ENCODE data around the gene TMIGD2. TPM values are rescaled to one million over a fixed set of nuclear protein-coding genes. Genes with fewer than 3 reads are reported as not detected.

The TMIGD2 gene
- total and polyA plus RNA-seq, 2 of the 4 experiments (the other 2 are of a cell fraction): not detected

DNA sequence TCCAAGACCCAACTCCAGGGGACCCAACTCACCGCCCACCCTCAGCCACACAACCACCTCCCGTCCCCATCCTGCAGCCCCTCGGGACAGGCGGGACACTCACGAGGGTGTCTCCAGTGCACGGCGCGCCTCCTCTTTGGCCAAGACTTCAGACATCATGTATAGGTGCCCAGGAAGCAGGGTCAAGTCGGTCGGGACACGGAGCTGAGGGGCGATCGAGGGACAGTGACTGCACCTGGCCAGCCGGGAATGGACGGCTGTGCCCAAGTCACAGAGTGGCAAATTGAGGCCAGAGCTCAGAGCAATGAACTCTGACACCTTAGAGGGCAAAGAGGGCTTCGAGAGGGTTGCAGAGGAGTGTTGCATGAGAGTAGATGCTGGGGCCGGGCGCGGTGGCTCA lies 27.7 kb upstream of the TMIGD2 start:
- H2BK5ac ChIP-seq (ENCODE audit: low read depth, low read length, poor library complexity, severe bottlenecking): no peak overlapping the region
- no peak overlapping the region for H3K14ac ChIP-seq (replicated peaks; ENCODE audit: low read depth, low read length)
- no peak overlapping the region for H3K18ac ChIP-seq (ENCODE audit: low read depth, low read length)
- intact Hi-C loops (cut with micrococcal nuclease) (no loop called here), dilution Hi-C loops (cut with HindIII; ENCODE audit: low sequenced_read_pairs, unreplicated experiment) (no loop called here), in situ Hi-C loops (cut with MboI; ENCODE audit: low sequenced_read_pairs) (no loop called here)
- H3K36me3 ChIP-seq (ENCODE audit: control insufficient read depth, insufficient read depth, low read length): no peaks in the 10 kb centered on the region
- H3K4ac ChIP-seq (ENCODE audit: low read depth, low read length): no peak overlapping the region
- no peaks in the 10 kb centered on the region for H3K79me1 ChIP-seq (ENCODE audit: low read depth in 1 of 2, low read length in 2 of 2)
- H2AFZ ChIP-seq (replicated peaks; ENCODE audit: low read length, poor library complexity): no peak overlapping the region
- H3K4me2 ChIP-seq (ENCODE audit: low read depth, low read length): no peak overlapping the region
- BruUV-seq (replicated peaks): no TSS peak
- no peaks in the 10 kb centered on the region for H4K20me1 ChIP-seq (ENCODE audit: insufficient read depth, low read length)
- H3K9me3 ChIP-seq (ENCODE audit: control insufficient read depth, insufficient read depth, low read length): no peaks in the 10 kb centered on the region
- H3K23ac ChIP-seq (ENCODE audit: low read depth, low read length): no peak overlapping the region
- no peak overlapping the region for H3K9ac ChIP-seq (ENCODE audit: low read depth, low read length)
- no peak overlapping the region for H3K4me3 ChIP-seq (ENCODE audit: insufficient read depth, low read depth, low read length)
- no peak overlapping the region for H3K27ac ChIP-seq (ENCODE audit: insufficient read depth, low read length)
- WGBS, 2 experiments (ENCODE audit: extremely low coverage in 2 of 2, insufficient read length in 1 of 2): 95% methylated on average over 9 of the region's 19 CpGs; no CpG with 5 or more reads in 1 of the 2 experiments
- ChIA-PET POLR2A (ENCODE audit: unreplicated experiment) (no interaction called here), CTCF (interaction anchor here (0.6 kb wide), 1 partner anchor 19 kb away, joined by 4 read pairs; no protein-coding TSS in a partner anchor)
- H4K8ac ChIP-seq (ENCODE audit: low read depth in 2 of 2, low read length in 2 of 2): no peak overlapping the region
- no peak overlapping the region for H2BK120ac ChIP-seq (ENCODE audit: low read depth, low read length)
- H3K56ac ChIP-seq (ENCODE audit: extremely low read depth, insufficient read depth, low read length): no peak overlapping the region
- H3K9me1 ChIP-seq (ENCODE audit: insufficient read depth, low read length): no peaks in the 10 kb centered on the region
- ATAC-seq (ENCODE audit: low read depth): no peak
- H3K27me3 ChIP-seq (ENCODE audit: control insufficient read depth, insufficient read depth, low read length): no peaks in the 10 kb centered on the region; the same call in 1 of the 2 replicates
- TF ChIP-seq POLR2A (IDR thresholded peaks at IDR 0.05; ENCODE audit: low read depth, low read length) (no peak), MXI1 (IDR thresholded peaks at IDR 0.05; ENCODE audit: borderline replicate concordance, low read depth, low read length) (no peak), MAZ (IDR thresholded peaks at IDR 0.05; ENCODE audit: borderline replicate concordance, low read depth, low read length) (no peak), RCOR1 (IDR thresholded peaks at IDR 0.05; ENCODE audit: insufficient replicate concordance, low read length) (no peak), RAD21 (IDR thresholded peaks at IDR 0.05; ENCODE audit: low read length) (no peak), RFX5 (IDR thresholded peaks at IDR 0.05; ENCODE audit: low read depth, low read length) (no peak), BHLHE40 (IDR thresholded peaks at IDR 0.05; ENCODE audit: low read depth, low read length) (no peak), SMC3 (IDR thresholded peaks at IDR 0.05; ENCODE audit: low read depth, low read length) (no peak)
- TF ChIP-seq, protein P1, sequence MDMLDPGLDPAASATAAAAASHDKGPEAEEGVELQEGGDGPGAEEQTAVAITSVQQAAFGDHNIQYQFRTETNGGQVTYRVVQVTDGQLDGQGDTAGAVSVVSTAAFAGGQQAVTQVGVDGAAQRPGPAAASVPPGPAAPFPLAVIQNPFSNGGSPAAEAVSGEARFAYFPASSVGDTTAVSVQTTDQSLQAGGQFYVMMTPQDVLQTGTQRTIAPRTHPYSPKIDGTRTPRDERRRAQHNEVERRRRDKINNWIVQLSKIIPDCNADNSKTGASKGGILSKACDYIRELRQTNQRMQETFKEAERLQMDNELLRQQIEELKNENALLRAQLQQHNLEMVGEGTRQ (IDR thresholded peaks at IDR 0.05; ENCODE audit: low read depth, low read length): no peak
- TF ChIP-seq, protein P2, sequence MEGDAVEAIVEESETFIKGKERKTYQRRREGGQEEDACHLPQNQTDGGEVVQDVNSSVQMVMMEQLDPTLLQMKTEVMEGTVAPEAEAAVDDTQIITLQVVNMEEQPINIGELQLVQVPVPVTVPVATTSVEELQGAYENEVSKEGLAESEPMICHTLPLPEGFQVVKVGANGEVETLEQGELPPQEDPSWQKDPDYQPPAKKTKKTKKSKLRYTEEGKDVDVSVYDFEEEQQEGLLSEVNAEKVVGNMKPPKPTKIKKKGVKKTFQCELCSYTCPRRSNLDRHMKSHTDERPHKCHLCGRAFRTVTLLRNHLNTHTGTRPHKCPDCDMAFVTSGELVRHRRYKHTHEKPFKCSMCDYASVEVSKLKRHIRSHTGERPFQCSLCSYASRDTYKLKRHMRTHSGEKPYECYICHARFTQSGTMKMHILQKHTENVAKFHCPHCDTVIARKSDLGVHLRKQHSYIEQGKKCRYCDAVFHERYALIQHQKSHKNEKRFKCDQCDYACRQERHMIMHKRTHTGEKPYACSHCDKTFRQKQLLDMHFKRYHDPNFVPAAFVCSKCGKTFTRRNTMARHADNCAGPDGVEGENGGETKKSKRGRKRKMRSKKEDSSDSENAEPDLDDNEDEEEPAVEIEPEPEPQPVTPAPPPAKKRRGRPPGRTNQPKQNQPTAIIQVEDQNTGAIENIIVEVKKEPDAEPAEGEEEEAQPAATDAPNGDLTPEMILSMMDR (conservative IDR thresholded peaks at IDR 0.05; ENCODE audit: low read depth, low read length): no peak
- TF ChIP-seq, protein P3, sequence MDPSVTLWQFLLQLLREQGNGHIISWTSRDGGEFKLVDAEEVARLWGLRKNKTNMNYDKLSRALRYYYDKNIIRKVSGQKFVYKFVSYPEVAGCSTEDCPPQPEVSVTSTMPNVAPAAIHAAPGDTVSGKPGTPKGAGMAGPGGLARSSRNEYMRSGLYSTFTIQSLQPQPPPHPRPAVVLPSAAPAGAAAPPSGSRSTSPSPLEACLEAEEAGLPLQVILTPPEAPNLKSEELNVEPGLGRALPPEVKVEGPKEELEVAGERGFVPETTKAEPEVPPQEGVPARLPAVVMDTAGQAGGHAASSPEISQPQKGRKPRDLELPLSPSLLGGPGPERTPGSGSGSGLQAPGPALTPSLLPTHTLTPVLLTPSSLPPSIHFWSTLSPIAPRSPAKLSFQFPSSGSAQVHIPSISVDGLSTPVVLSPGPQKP (IDR thresholded peaks at IDR 0.05; ENCODE audit: borderline replicate concordance, low read depth, low read length): no peak
- H4K91ac ChIP-seq (ENCODE audit: insufficient read depth, low read depth, low read length): no peak overlapping the region
- H3K4me1 ChIP-seq (ENCODE audit: control insufficient read depth, insufficient read depth, low read length): no peaks in the 10 kb centered on the region
- H4K5ac ChIP-seq (ENCODE audit: low read depth, low read length): no peak overlapping the region
- H2BK20ac ChIP-seq (ENCODE audit: low read depth, low read length): no peak overlapping the region
- DNase-seq: no peak
- H2AK5ac ChIP-seq (ENCODE audit: low read depth, low read length): no peak overlapping the region
- H2BK15ac ChIP-seq (ENCODE audit: low read depth, low read length): no peak overlapping the region
- peak overlapping the region; percentile 37 for H2AK9ac ChIP-seq (replicated peaks; ENCODE audit: low read depth, low read length, poor library complexity)
